Smooth muscle cell (in vitro differentiated cells): ENCODE measurements around the gene FILIP1L. TPM values are rescaled to one million over a fixed set of nuclear protein-coding genes. Genes with fewer than 3 reads are reported as not detected.

Experiments used
- DNase-seq: peaks from one replicate; lab custom pipeline; 2025; ENCODE audit not compliant: unreplicated experiment; lab: John Stamatoyannopoulos, UW
- H2AFZ ChIP-seq: fragments of 200-600 bp; sonication (generic); 2 replicates; pipeline ENCODE4 v1.6.0; 2016; ENCODE audit warnings: antibody characterized with exemption, low read depth, mild to moderate bottlenecking
- H3F3A ChIP-seq: fragments of 200-600 bp; sonication (generic); 2 replicates; pipeline ENCODE4 v1.6.0; 2017; ENCODE audit warnings: antibody characterized with exemption, low read depth
- H3K27ac ChIP-seq: fragments of 200-600 bp; sonication (generic); 2 replicates; pipeline ENCODE4 v1.5.1; 2016; ENCODE audit warnings: low read depth, mild to moderate bottlenecking
- H3K27me3 ChIP-seq: fragments of 200-600 bp; sonication (generic); 2 replicates; pipeline ENCODE4 v1.6.1; 2016; ENCODE audit warnings: low read depth, mild to moderate bottlenecking
- H3K36me3 ChIP-seq: fragments of 200-600 bp; sonication (generic); 2 replicates; pipeline ENCODE4 v1.5.1; 2016; ENCODE audit warnings: low read depth
- H3K4me1 ChIP-seq: fragments of 200-600 bp; sonication (generic); 2 replicates; pipeline ENCODE4 v1.5.1; 2016; ENCODE audit warnings: low read depth
- H3K4me2 ChIP-seq: fragments of 200-600 bp; sonication (generic); 2 replicates; pipeline ENCODE4 v1.6.0; 2016; ENCODE audit warnings: mild to moderate bottlenecking
- H3K4me3 ChIP-seq: fragments of 200-600 bp; sonication (generic); 2 replicates; pipeline ENCODE4 v1.5.1; 2016; ENCODE audit warnings: mild to moderate bottlenecking
- H3K79me2 ChIP-seq: fragments of 200-600 bp; sonication (generic); 2 replicates; pipeline ENCODE4 v1.6.0; 2016; ENCODE audit warnings: low read depth, mild to moderate bottlenecking
- H3K9ac ChIP-seq: fragments of 200-600 bp; sonication (generic); 2 replicates; pipeline ENCODE4 v1.6.0; 2016; ENCODE audit warnings: low read depth
- H3K9me3 ChIP-seq: fragments of 200-600 bp; sonication (generic); replicated peaks from 2 replicates; pipeline ENCODE4 v1.5.1; 2016; ENCODE audit warnings: low read depth
- H4K20me1 ChIP-seq: fragments of 200-600 bp; sonication (generic); 2 replicates; pipeline ENCODE4 v1.6.0; 2016; ENCODE audit warnings: low read depth
- WGBS: methylation state at CpG from one replicate; pipeline ENCODE4 v1.1.7; 2016; ENCODE audit warnings: low lambda C conversion rate; 5-methylcytosine and 5-hydroxymethylcytosine counted together
- polyA plus RNA-seq: library from polyadenylated mRNA; unstranded; fragments of >200 nt; fragmentation: Nextera tagmentation; extraction: Ambion mirVana; gene quantifications from 2 replicates; pipeline ENCODE4 v1.2.1, GENCODE V29; 2016
- total RNA-seq: library from RNA; depleted of rRNA; stranded (reverse); fragments of >200 nt; gene quantifications from 2 replicates; pipeline ENCODE4 v1.2.3, GENCODE V29; 2014
- TF ChIP-seq, protein P1 (sequence below): fragments of 200-600 bp; sonication (generic); IDR thresholded peaks from 2 replicates; pipeline ENCODE4 v1.5.1; 2017; ENCODE audit warnings: borderline replicate concordance, mild to moderate bottlenecking, antibody characterized with exemption; ENCODE audit not compliant: insufficient read depth, poor library complexity, severe bottlenecking

FILIP1L gene
- total and polyA plus RNA-seq, 2 experiments from 2014 or later, result 56.2 to 104 TPM

DNA sequence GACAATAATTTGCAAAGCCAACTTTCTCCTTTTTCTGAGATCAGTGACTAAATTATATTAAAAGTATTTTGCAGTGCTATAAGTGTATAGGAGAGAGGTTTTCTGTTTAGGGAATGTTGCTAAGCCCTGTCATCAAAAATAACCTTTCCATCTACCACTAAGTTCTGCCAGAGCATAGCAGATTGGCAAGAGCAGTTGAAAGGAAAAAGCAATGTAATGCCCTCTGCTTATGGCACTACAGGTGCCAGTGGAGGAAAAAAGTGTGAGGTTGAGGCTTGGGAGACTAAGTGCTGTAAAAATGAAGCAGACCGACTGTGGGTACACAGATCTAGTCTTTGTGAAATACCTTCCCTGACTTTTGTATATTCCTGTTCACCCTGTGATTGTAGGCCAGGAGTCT lies 11.5 kb downstream of the FILIP1L start:
- no peaks in the 10 kb centered on the region for H3K36me3 ChIP-seq
- H3K79me2 ChIP-seq, result no peaks in the 10 kb centered on the region
- WGBS, result 93% methylated on average over 1 of the region's 1 CpG
- peaks cover 17% of the 10 kb centered on the region for H3F3A ChIP-seq
- H3K4me1 ChIP-seq, result peaks cover 31% of the 10 kb centered on the region
- H3K9ac ChIP-seq, result no peak overlapping the region
- no peak overlapping the region for H3K4me3 ChIP-seq
- H3K27ac ChIP-seq, result no peak overlapping the region
- TF ChIP-seq, protein P1, sequence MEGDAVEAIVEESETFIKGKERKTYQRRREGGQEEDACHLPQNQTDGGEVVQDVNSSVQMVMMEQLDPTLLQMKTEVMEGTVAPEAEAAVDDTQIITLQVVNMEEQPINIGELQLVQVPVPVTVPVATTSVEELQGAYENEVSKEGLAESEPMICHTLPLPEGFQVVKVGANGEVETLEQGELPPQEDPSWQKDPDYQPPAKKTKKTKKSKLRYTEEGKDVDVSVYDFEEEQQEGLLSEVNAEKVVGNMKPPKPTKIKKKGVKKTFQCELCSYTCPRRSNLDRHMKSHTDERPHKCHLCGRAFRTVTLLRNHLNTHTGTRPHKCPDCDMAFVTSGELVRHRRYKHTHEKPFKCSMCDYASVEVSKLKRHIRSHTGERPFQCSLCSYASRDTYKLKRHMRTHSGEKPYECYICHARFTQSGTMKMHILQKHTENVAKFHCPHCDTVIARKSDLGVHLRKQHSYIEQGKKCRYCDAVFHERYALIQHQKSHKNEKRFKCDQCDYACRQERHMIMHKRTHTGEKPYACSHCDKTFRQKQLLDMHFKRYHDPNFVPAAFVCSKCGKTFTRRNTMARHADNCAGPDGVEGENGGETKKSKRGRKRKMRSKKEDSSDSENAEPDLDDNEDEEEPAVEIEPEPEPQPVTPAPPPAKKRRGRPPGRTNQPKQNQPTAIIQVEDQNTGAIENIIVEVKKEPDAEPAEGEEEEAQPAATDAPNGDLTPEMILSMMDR, result no peak
- H3K27me3 ChIP-seq, result no peaks in the 10 kb centered on the region
- H2AFZ ChIP-seq, result no peak overlapping the region
- H3K4me2 ChIP-seq, result no peak overlapping the region
- no peaks in the 10 kb centered on the region for H3K9me3 ChIP-seq
- no peak for DNase-seq
- no peaks in the 10 kb centered on the region for H4K20me1 ChIP-seq

DNA sequence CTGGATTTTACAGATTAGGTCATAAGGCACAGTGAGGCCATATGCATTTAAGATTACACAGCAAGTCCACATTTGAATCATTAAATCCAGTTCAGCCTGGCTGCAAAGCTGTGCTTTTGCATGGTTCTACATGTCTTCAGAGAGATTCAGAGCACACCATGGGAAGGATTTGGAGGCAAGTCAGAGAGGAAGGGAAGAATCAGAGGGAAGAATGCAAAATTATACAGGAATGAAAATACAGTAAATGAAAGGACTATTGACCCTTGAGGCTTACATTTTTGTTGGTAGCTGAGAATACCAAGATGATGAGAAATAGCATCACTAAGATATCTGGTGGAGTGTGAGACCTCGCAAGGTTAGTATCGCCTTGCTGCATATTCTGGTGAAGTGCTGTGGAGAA lies 13.9 kb downstream of the FILIP1L start:
- peaks cover 15% of the 10 kb centered on the region for H3K4me1 ChIP-seq
- H3K4me2 ChIP-seq, result no peak overlapping the region
- 59% methylated on average over 2 of the region's 2 CpGs for WGBS
- H3K27ac ChIP-seq, result peak overlapping the region; percentile 66
- no peaks in the 10 kb centered on the region for H3K27me3 ChIP-seq
- H3K4me3 ChIP-seq, result no peak overlapping the region
- no peaks in the 10 kb centered on the region for H4K20me1 ChIP-seq
- H2AFZ ChIP-seq, result no peak overlapping the region
- DNase-seq, result no peak
- H3K9me3 ChIP-seq, result no peaks in the 10 kb centered on the region
- no peaks in the 10 kb centered on the region for H3K79me2 ChIP-seq
- H3K9ac ChIP-seq, result no peak overlapping the region
- peaks cover 12% of the 10 kb centered on the region for H3F3A ChIP-seq
- TF ChIP-seq, protein P1, result no peak
- H3K36me3 ChIP-seq, result no peaks in the 10 kb centered on the region

DNA sequence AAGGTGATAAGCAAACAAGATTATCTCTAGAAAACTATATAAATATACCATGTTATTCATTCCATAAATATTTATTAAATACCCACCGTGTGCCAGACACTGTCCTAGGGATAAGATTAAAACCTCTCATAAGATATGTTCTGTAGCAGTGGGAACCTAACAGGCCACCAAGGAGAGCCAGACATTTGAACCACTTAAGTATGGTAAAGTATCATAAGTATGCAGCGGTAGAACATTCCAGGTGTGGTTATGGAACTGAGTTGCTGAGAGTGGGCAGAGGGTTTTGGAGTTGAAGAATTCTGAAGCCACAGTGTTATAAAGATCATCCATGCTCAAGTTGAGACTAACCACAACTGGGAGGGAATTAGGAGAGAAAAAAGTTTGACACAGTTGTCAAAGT lies 14.7 kb downstream of the FILIP1L start:
- Histone ChIP-seq H3K27ac (peak overlapping the region; percentile 66), H3K4me2 (peak overlapping the region; percentile 60), H3K36me3 (no peaks in the 10 kb centered on the region), H2AFZ (no peak overlapping the region), H3K4me1 (peaks cover 14% of the 10 kb centered on the region), H4K20me1 (no peaks in the 10 kb centered on the region), H3F3A (peaks cover 12% of the 10 kb centered on the region), H3K9ac (no peak overlapping the region), H3K9me3 (no peaks in the 10 kb centered on the region), H3K79me2 (no peaks in the 10 kb centered on the region), H3K4me3 (no peak overlapping the region), H3K27me3 (no peaks in the 10 kb centered on the region)
- TF ChIP-seq, protein P1, result no peak
- DNase-seq, result no peak
- 24% methylated on average over 2 of the region's 2 CpGs for WGBS

DNA sequence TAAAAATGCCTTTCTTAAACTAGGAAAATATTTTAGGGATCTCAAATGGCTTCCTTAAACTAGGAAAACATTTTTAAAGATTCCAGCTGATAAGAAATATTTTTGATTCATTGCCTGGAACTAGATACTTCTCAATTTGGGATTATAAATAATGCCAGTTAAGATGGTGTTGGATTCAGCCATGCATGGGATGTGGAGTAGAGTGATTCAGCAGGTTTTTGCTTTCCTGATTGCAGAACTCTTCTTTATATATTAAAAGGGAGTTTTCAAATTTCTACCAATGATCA lies 15.6 kb downstream of the FILIP1L start:
- H3K4me1 ChIP-seq, result peaks cover 10% of the 10 kb centered on the region
- TF ChIP-seq, protein P1, result no peak
- H3F3A ChIP-seq, result peaks cover 12% of the 10 kb centered on the region
- DNase-seq, result no peak
- H3K27ac ChIP-seq, result peak overlapping the region; percentile 36
- H3K27me3 ChIP-seq, result no peaks in the 10 kb centered on the region
- no peaks in the 10 kb centered on the region for H3K36me3 ChIP-seq
- H3K79me2 ChIP-seq, result no peaks in the 10 kb centered on the region
- H4K20me1 ChIP-seq, result no peaks in the 10 kb centered on the region
- H3K9ac ChIP-seq, result no peak overlapping the region
- peak overlapping the region; percentile 60 for H3K4me2 ChIP-seq
- H2AFZ ChIP-seq, result no peak overlapping the region
- H3K9me3 ChIP-seq, result no peaks in the 10 kb centered on the region
- no peak overlapping the region for H3K4me3 ChIP-seq
